Smooth muscle cell (in vitro differentiated cells): ENCODE measurements around the gene CAP2. TPM values are rescaled to one million over a fixed set of nuclear protein-coding genes. Genes with fewer than 3 reads are reported as not detected.

Experiments
- DNase-seq: peaks from one replicate; lab custom pipeline; 2025; ENCODE audit not compliant: unreplicated experiment; lab: John Stamatoyannopoulos, UW
- H2AFZ ChIP-seq: fragments of 200-600 bp; sonication (generic); 2 replicates; pipeline ENCODE4 v1.6.0; 2016; ENCODE audit warnings: antibody characterized with exemption, low read depth, mild to moderate bottlenecking
- H3F3A ChIP-seq: fragments of 200-600 bp; sonication (generic); 2 replicates; pipeline ENCODE4 v1.6.0; 2017; ENCODE audit warnings: antibody characterized with exemption, low read depth
- H3K27ac ChIP-seq: fragments of 200-600 bp; sonication (generic); 2 replicates; pipeline ENCODE4 v1.5.1; 2016; ENCODE audit warnings: low read depth, mild to moderate bottlenecking
- H3K27me3 ChIP-seq: fragments of 200-600 bp; sonication (generic); 2 replicates; pipeline ENCODE4 v1.6.1; 2016; ENCODE audit warnings: low read depth, mild to moderate bottlenecking
- H3K36me3 ChIP-seq: fragments of 200-600 bp; sonication (generic); 2 replicates; pipeline ENCODE4 v1.5.1; 2016; ENCODE audit warnings: low read depth
- H3K4me1 ChIP-seq: fragments of 200-600 bp; sonication (generic); 2 replicates; pipeline ENCODE4 v1.5.1; 2016; ENCODE audit warnings: low read depth
- H3K4me2 ChIP-seq: fragments of 200-600 bp; sonication (generic); 2 replicates; pipeline ENCODE4 v1.6.0; 2016; ENCODE audit warnings: mild to moderate bottlenecking
- H3K4me3 ChIP-seq: fragments of 200-600 bp; sonication (generic); 2 replicates; pipeline ENCODE4 v1.5.1; 2016; ENCODE audit warnings: mild to moderate bottlenecking
- H3K79me2 ChIP-seq: fragments of 200-600 bp; sonication (generic); 2 replicates; pipeline ENCODE4 v1.6.0; 2016; ENCODE audit warnings: low read depth, mild to moderate bottlenecking
- H3K9ac ChIP-seq: fragments of 200-600 bp; sonication (generic); 2 replicates; pipeline ENCODE4 v1.6.0; 2016; ENCODE audit warnings: low read depth
- H3K9me3 ChIP-seq: fragments of 200-600 bp; sonication (generic); replicated peaks from 2 replicates; pipeline ENCODE4 v1.5.1; 2016; ENCODE audit warnings: low read depth
- H4K20me1 ChIP-seq: fragments of 200-600 bp; sonication (generic); 2 replicates; pipeline ENCODE4 v1.6.0; 2016; ENCODE audit warnings: low read depth
- WGBS: methylation state at CpG from one replicate; pipeline ENCODE4 v1.1.7; 2016; ENCODE audit warnings: low lambda C conversion rate; 5-methylcytosine and 5-hydroxymethylcytosine counted together
- polyA plus RNA-seq: library from polyadenylated mRNA; unstranded; fragments of >200 nt; fragmentation: Nextera tagmentation; extraction: Ambion mirVana; gene quantifications from 2 replicates; pipeline ENCODE4 v1.2.1, GENCODE V29; 2016
- total RNA-seq: library from RNA; depleted of rRNA; stranded (reverse); fragments of >200 nt; gene quantifications from 2 replicates; pipeline ENCODE4 v1.2.3, GENCODE V29; 2014
- TF ChIP-seq, protein P1 (sequence below): fragments of 200-600 bp; sonication (generic); IDR thresholded peaks from 2 replicates; pipeline ENCODE4 v1.5.1; 2017; ENCODE audit warnings: borderline replicate concordance, mild to moderate bottlenecking, antibody characterized with exemption; ENCODE audit not compliant: insufficient read depth, poor library complexity, severe bottlenecking

The CAP2 gene
- total and polyA plus RNA-seq, 2 experiments from 2014 or later: 19.0 to 27.7 TPM

DNA sequence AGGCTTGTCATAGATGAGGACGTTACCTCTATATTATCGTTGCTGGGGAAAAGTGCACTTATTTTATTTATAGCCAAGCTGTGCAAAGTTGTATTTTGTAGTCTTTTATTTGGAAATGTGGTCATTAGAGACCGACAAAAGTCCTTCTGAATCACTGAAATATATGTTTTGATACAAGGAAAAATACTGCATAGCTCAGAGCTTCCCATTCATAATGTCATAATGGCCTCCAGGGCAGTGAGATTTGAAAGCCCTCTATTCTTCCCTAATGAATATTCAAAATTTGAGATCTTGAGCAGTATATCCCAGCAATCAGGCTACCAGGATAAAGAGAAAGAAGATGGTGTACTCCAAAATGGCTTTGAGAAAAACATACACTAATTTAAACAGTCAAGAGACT is 64.6 kb downstream of the CAP2 start:
- Histone ChIP-seq H3K27ac (no peak overlapping the region), H3F3A (no peaks in the 10 kb centered on the region), H3K4me1 (no peaks in the 10 kb centered on the region), H3K9ac (no peak overlapping the region), H3K79me2 (no peaks in the 10 kb centered on the region), H4K20me1 (no peaks in the 10 kb centered on the region), H3K27me3 (no peaks in the 10 kb centered on the region), H3K4me3 (no peak overlapping the region), H3K4me2 (no peak overlapping the region), H2AFZ (no peak overlapping the region), H3K36me3 (no peaks in the 10 kb centered on the region), H3K9me3 (no peaks in the 10 kb centered on the region)
- no peak for DNase-seq
- TF ChIP-seq, protein P1, sequence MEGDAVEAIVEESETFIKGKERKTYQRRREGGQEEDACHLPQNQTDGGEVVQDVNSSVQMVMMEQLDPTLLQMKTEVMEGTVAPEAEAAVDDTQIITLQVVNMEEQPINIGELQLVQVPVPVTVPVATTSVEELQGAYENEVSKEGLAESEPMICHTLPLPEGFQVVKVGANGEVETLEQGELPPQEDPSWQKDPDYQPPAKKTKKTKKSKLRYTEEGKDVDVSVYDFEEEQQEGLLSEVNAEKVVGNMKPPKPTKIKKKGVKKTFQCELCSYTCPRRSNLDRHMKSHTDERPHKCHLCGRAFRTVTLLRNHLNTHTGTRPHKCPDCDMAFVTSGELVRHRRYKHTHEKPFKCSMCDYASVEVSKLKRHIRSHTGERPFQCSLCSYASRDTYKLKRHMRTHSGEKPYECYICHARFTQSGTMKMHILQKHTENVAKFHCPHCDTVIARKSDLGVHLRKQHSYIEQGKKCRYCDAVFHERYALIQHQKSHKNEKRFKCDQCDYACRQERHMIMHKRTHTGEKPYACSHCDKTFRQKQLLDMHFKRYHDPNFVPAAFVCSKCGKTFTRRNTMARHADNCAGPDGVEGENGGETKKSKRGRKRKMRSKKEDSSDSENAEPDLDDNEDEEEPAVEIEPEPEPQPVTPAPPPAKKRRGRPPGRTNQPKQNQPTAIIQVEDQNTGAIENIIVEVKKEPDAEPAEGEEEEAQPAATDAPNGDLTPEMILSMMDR: no peak
- WGBS: 95% methylated on average over 3 of the region's 3 CpGs

DNA sequence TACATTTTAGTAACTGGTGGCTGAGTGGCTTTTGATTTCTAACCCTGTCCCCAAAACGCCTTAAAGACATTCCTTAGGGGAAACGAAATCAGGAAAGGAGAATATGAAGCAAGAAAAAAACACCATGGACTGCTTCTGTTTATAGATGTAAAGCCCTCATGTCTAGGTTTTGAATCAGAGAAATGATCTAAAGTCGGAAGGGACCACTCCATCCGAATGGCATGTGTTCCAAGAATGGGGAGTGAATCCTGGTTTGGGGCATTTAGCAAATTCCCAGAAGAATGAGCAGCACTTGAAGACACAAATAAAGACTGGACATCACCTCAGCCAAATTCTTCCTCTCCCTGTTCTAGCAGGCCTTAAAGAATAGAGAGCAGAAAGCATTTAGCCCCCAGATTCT is 65.6 kb downstream of the CAP2 start:
- Histone ChIP-seq H3K9ac (no peak overlapping the region), H4K20me1 (no peaks in the 10 kb centered on the region), H3F3A (no peaks in the 10 kb centered on the region), H3K4me3 (no peak overlapping the region), H3K4me1 (no peaks in the 10 kb centered on the region), H3K27ac (peak overlapping the region; percentile 24), H2AFZ (no peak overlapping the region), H3K27me3 (no peaks in the 10 kb centered on the region), H3K36me3 (no peaks in the 10 kb centered on the region), H3K79me2 (no peaks in the 10 kb centered on the region), H3K9me3 (no peaks in the 10 kb centered on the region), H3K4me2 (no peak overlapping the region)
- TF ChIP-seq, protein P1: no peak
- 66% methylated on average over 4 of the region's 4 CpGs for WGBS
- DNase-seq: no peak

DNA sequence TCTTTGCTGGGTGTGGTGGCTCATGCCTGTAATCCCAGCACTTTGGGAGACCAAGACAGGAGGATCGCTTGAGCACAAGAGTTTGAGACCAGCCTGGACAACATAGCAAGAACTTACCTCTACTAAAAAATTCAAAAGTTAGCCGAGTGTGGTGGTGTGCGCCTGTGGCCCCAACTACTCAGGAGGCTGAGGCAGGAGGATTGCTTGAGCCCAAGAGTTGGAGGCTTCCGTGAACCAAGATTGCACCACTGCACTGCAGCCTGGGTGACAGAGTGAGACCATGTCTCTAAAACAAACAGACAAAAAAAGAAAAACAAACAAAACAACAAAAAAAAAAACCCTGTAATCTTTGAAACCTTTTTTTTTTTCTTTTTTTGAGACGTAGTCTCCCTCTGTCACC is 67.5 kb downstream of the CAP2 start:
- Histone ChIP-seq H3K36me3 (no peaks in the 10 kb centered on the region), H2AFZ (no peak overlapping the region), H3K4me2 (no peak overlapping the region), H3F3A (no peaks in the 10 kb centered on the region), H3K27me3 (no peaks in the 10 kb centered on the region), H3K4me1 (no peaks in the 10 kb centered on the region), H3K9me3 (no peaks in the 10 kb centered on the region), H3K4me3 (no peak overlapping the region), H3K9ac (no peak overlapping the region), H4K20me1 (no peaks in the 10 kb centered on the region), H3K79me2 (no peaks in the 10 kb centered on the region), H3K27ac (no peak overlapping the region)
- TF ChIP-seq, protein P1: no peak
- 98% methylated on average over 5 of the region's 5 CpGs for whole genome bisulfite sequencing
- DNase-seq: no peak

DNA sequence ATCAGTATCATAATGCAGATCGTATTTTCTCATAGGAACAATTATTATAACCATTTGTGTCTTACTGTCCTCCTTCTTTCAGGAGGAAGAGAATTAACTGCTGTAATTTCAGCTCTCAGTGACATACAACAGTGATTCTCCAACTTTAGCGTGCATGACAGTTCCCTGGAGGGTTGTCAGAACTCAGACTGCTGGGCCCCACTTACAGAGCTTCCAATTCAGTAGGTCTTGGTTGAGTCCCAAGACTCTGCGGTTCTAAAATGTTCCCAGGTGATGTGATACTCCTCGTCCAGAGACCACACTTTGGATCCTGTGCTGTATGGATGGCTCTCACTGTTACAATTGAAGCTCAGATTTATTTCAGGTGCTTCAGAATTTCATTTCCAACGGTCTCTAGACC is 72.8 kb downstream of the CAP2 start:
- Histone ChIP-seq H2AFZ (no peak overlapping the region), H3K4me3 (no peak overlapping the region), H3K36me3 (no peaks in the 10 kb centered on the region), H3K4me2 (no peak overlapping the region), H3K27ac (no peak overlapping the region), H3K79me2 (no peaks in the 10 kb centered on the region), H3K27me3 (no peaks in the 10 kb centered on the region), H3K9ac (no peak overlapping the region), H3K4me1 (peaks cover 8% of the 10 kb centered on the region), H4K20me1 (no peaks in the 10 kb centered on the region), H3K9me3 (no peaks in the 10 kb centered on the region), H3F3A (peaks cover 11% of the 10 kb centered on the region)
- TF ChIP-seq, protein P1: no peak
- 95% methylated on average over 5 of the region's 5 CpGs for WGBS
- DNase-seq: no peak
